ENCODE results near the gene VPS33A. TPM values are rescaled to one million over a fixed set of nuclear protein-coding genes. Genes with fewer than 3 reads are reported as not detected.

Gene VPS33A
- total and polyA plus RNA-seq, 10 donors, result 9.7 to 31.5 (median 21.8) TPM

DNA sequence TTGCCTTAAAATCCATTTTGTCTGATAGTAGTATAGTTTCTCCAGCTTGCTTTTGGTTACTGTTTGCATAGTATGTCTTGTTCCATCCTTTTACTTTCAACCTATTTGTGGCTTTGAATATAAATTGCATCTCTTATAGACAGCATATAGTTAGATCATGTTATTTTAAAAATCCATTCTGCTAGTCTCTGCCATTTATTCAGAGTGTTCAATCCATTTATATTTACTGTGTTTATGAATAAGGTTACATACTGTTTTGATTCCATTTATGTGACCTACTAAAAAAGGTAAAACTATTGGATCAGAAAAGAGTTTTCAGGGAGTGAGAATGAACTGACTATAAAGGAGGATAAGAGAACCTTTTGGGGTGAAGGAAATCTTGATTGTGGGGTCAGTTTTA lies 29.6 kb upstream of the VPS33A start:
- H3K27ac ChIP-seq, result no peak overlapping the region
- TF ChIP-seq CTCF (IDR thresholded peaks at IDR 0.05 in 8 of 11, conservative IDR thresholded peaks at IDR 0.05 in 3 of 11) (no peak), POLR2A (IDR thresholded peaks at IDR 0.05) (no peak), POLR2AphosphoS5 (IDR thresholded peaks at IDR 0.05) (no peak)
- no peaks in the 10 kb centered on the region for H3K4me1 ChIP-seq
- no peak for DNase-seq
- intact Hi-C loops (cut with DNase I; ENCODE audit: low total_unique reads), result no loop called here
- peaks cover 0 to 98% (median 36%) of the 10 kb centered on the region in 6 donors for H3K36me3 ChIP-seq
- no peaks in the 10 kb centered on the region for H3K9me3 ChIP-seq
- H3K27me3 ChIP-seq (replicated peaks in 1 of 7), result no peaks in the 10 kb centered on the region
- no peak overlapping the region for H3K4me3 ChIP-seq

DNA sequence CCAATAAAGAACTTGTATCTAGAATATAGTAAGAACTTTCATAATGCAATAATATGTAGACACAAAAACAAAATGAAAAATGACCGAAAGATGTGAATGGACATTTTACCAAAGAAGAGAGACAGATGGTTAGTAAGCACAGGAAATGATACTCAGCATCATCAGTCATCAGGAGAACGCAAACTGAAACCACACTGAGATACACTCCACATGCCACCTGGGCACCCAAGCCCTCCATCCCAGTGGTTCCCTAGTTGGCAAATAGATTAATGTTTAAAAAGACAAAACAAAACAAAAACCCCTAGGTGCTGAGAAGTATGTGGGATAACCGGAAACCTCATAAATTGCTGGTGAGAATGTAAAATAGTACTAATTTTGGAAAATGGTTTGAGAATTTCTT lies 26.8 kb upstream of the VPS33A start:
- no peaks in the 10 kb centered on the region for H3K27me3 ChIP-seq (replicated peaks in 1 of 7)
- H3K9me3 ChIP-seq, result no peaks in the 10 kb centered on the region
- no peak overlapping the region for H3K4me3 ChIP-seq
- no peak for TF ChIP-seq CTCF (IDR thresholded peaks at IDR 0.05 in 8 of 11, conservative IDR thresholded peaks at IDR 0.05 in 3 of 11)
- TF ChIP-seq POLR2A (IDR thresholded peaks at IDR 0.05), result no peak
- TF ChIP-seq POLR2AphosphoS5 (IDR thresholded peaks at IDR 0.05), result no peak
- 76 to 90% (median 77%) methylated on average over 3 of the region's 3 CpGs for WGBS, 5 donors
- H3K27ac ChIP-seq, result no peak overlapping the region
- no peak for DNase-seq
- peaks cover 0 to 90% (median 25%) of the 10 kb centered on the region in 6 donors for H3K36me3 ChIP-seq
- H3K4me1 ChIP-seq, result no peaks in the 10 kb centered on the region
- intact Hi-C loops (cut with DNase I; ENCODE audit: low total_unique reads), result no loop called here

DNA sequence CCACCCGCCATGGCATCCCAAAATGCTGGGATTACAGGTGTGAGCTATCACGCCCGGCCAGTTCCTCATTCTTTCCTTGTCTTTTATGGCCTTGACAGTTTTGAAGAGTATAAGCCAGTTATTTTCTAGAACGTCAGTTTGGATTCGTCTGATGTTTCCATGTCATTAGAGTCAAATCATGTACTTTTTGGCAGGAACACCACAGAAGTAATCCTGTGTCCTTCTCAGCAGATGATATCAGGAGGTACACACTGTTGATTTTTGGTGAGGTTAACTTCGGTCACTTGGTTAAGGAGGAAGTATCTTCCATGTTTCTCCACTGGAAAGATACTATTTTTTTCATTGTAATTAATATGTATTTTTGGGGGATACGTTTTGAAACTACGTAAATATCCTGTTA lies 25.1 kb upstream of the VPS33A start:
- Histone ChIP-seq H3K9me3 (no peaks in the 10 kb centered on the region), H3K4me1 (no peaks in the 10 kb centered on the region), H3K27ac (no peak overlapping the region), H3K36me3 (peaks cover 0 to 90% (median 25%) of the 10 kb centered on the region in 6 donors), H3K4me3 (no peak overlapping the region), H3K27me3 (replicated peaks in 1 of 7) (no peaks in the 10 kb centered on the region)
- no peak for TF ChIP-seq CTCF (IDR thresholded peaks at IDR 0.05 in 8 of 11, conservative IDR thresholded peaks at IDR 0.05 in 3 of 11)
- no peak for TF ChIP-seq POLR2AphosphoS5 (IDR thresholded peaks at IDR 0.05)
- no peak for TF ChIP-seq POLR2A (IDR thresholded peaks at IDR 0.05)
- no peak for DNase-seq
- intact Hi-C loops (cut with DNase I; ENCODE audit: low total_unique reads), result no loop called here
- WGBS, 5 donors, result 89 to 96% (median 95%) methylated on average over 8 of the region's 8 CpGs

GRCh38 chr12:122283680-122284079 lies 17.4 kb upstream of the VPS33A start:
- no peak for TF ChIP-seq POLR2AphosphoS5 (IDR thresholded peaks at IDR 0.05)
- no peak for TF ChIP-seq POLR2A (IDR thresholded peaks at IDR 0.05)
- no peak for TF ChIP-seq CTCF (IDR thresholded peaks at IDR 0.05 in 8 of 11, conservative IDR thresholded peaks at IDR 0.05 in 3 of 11)
- intact Hi-C loops (cut with DNase I; ENCODE audit: low total_unique reads), result no loop called here
- Histone ChIP-seq H3K27me3 (replicated peaks in 1 of 7) (no peaks in the 10 kb centered on the region), H3K36me3 (peaks cover 0 to 94% (median 32%) of the 10 kb centered on the region in 6 donors), H3K4me3 (no peak overlapping the region), H3K9me3 (no peaks in the 10 kb centered on the region), H3K4me1 (no peaks in the 10 kb centered on the region), H3K27ac (no peak overlapping the region)
- DNase-seq, result no peak
- WGBS, 5 donors, result 95 to 97% (median 96%) methylated on average over 5 of the region's 5 CpGs
